GM12875 (cell line): ENCODE data around the gene SERPINB5.

Experiments used
- H3K4me3 ChIP-seq: one replicate; pipeline ENCODE4 v1.5.1; 2011; ENCODE audit warnings: low read depth, low read length, control low read depth
- TF ChIP-seq, protein P1 (sequence below): IDR thresholded peaks from 2 replicates; pipeline ENCODE4 v1.5.1; 2011; ENCODE audit warnings: low read depth, mild to moderate bottlenecking, control low read depth, inconsistent platforms, low read length, moderate library complexity, borderline replicate concordance; ENCODE audit not compliant: insufficient read depth

SERPINB5 gene

DNA sequence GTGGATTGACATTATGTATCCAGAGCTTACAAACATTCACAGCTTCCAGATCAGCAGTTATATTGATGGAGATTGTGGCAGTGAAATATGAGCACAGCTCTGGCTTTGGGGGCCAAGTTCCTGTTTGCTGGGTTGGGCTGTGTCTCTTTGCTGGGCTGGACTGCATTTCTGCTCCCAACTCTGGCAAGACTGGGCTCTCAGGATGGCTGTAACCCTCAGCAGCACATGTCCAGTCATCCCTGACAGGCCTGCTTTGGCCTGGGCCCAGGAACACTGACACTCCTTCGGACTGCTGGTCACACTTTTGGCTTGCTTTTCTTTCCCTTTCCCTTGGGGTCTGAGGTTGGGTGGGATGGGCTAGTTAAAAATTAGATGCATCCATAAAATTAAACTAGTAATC lies 36.5 kb upstream of the SERPINB5 start:
- no peak overlapping the region for H3K4me3 ChIP-seq
- TF ChIP-seq, protein P1, sequence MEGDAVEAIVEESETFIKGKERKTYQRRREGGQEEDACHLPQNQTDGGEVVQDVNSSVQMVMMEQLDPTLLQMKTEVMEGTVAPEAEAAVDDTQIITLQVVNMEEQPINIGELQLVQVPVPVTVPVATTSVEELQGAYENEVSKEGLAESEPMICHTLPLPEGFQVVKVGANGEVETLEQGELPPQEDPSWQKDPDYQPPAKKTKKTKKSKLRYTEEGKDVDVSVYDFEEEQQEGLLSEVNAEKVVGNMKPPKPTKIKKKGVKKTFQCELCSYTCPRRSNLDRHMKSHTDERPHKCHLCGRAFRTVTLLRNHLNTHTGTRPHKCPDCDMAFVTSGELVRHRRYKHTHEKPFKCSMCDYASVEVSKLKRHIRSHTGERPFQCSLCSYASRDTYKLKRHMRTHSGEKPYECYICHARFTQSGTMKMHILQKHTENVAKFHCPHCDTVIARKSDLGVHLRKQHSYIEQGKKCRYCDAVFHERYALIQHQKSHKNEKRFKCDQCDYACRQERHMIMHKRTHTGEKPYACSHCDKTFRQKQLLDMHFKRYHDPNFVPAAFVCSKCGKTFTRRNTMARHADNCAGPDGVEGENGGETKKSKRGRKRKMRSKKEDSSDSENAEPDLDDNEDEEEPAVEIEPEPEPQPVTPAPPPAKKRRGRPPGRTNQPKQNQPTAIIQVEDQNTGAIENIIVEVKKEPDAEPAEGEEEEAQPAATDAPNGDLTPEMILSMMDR: no peak

DNA sequence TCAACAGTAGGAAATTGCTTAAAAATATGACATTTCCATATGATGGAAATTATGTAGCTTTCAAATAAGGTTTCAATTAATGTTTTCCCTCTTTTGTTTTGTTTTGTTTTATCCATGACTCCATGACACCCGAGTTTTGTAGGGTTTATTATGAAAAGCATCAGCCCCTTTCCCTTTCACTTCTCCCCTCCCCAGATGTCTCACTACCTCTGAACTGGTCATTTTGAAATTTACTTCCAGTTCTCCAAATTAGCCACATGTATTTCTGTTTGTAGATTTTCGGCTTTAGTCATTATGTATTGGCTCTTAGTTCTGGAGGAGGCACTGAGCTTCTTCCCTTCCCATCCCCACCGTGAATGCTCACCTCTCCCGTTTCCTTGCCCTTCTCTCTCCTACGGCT lies 35.9 kb upstream of the SERPINB5 start:
- TF ChIP-seq, protein P1: no peak
- no peak overlapping the region for H3K4me3 ChIP-seq

DNA sequence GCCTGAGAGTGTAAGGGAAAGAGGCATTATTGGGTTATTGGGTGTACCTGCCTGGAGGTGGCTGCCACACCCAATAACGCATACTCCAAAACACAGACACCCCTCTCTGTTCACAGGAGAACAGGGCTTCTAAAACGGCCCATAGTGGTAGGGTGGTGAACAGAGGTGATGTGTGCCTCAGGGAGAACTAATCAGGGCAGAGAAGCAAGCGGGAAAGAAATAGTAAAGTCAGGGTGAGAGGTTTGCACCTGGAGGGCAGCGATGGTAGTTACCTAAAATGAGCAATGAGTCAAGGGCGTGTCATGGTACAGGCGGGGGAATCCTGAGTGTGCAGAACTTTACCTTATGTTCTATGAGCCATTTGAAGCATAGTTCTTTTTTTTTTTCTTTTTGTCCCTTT lies 32.9 kb upstream of the SERPINB5 start:
- H3K4me3 ChIP-seq: no peak overlapping the region
- TF ChIP-seq, protein P1: no peak

DNA sequence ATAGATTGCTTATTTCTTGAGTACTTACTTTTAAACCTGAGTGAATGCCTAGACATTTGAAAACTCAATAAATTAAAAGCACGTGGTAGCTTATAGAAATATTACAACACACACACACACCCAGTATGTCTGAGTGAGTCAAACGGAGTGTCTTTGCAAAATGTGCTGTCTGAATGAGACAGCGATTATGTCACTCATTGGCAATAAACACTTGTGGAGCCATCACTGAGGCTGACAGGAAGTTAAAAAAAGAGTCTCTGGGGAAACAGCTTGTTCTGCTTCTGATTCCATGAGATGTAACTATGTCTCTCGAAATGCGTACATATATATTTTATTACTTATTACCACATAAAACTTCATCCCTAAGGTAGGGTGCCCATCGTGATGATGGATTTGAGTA lies 32.2 kb upstream of the SERPINB5 start:
- TF ChIP-seq, protein P1: no peak
- no peak overlapping the region for H3K4me3 ChIP-seq

DNA sequence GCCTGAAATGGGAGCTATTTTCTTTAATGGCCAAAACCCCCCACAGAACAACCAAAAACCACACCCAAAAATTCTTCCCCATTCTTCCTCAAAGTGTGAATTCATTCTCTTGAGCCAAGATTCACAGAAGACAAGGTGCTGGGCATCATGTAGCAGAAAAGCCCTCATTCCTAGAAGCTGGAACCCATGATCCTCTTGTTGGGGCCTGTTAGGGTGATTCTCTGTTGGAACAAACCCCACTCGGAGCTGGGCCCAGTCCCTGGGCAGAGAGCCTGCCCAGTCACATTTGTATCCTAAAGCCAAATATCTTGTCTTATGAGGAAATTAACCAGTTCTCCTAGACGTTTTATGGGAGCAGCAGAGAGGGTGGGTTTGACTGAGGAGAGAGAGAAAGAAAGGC lies 31.7 kb upstream of the SERPINB5 start:
- TF ChIP-seq, protein P1: no peak
- no peak overlapping the region for H3K4me3 ChIP-seq

DNA sequence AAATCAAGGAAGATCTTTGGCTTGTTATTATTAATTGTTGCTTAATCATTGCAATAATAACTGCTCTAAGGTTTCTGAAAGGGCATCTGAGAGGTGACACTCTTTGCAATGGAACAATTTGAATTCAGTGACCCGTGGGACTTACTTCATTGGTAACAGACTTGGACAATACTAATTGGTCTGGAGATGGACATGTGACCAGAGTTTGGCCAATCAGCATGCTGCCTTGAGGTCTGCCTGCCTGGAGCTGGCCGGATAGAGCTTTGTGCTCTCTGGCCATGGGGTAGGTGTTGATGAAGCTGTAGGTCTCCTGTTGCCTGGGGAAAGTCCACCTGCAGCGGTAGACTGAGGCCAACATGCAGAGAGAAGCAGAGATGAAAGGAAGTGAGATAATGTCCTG lies 30.5 kb upstream of the SERPINB5 start:
- no peak overlapping the region for H3K4me3 ChIP-seq
- TF ChIP-seq, protein P1: no peak

DNA sequence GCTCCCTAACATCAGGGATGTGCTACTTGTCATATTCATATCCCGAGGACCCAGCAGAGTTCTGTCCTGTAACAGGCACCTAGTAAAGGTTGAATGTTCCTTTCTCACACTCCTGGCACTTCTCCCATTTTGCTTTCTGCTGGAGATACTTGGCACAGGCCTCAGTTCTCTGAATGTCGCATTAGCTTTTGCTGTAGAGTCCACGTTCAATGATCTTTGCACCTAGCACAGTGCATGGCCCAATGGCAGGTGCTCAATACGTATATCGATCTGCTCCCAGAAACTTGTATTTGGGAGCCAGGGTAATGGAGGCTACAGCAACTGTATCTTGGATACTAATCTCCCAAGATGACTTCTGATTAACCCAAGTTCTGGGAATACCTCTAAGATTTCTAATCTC lies 29.7 kb upstream of the SERPINB5 start:
- TF ChIP-seq, protein P1: no peak
- no peak overlapping the region for H3K4me3 ChIP-seq
